Liver (tissue), 9 donors: ENCODE measurements around the gene CAPNS2. TPM values are rescaled to one million over a fixed set of nuclear protein-coding genes. Genes with fewer than 3 reads are reported as not detected.

Source experiments
- DNase-seq: peaks from one replicate; pipeline ENCODE4 v3.0.0-alpha.2; 2017; ENCODE audit warnings: low spot score
- H3K27ac ChIP-seq, 2 donors: one replicate each; pipeline ENCODE4 v1.7.0; 2013; ENCODE audit warnings: inconsistent platforms in 2 of 2, low read length in 2 of 2, control low read depth in 1 of 2, low read depth in 1 of 2, mild to moderate bottlenecking in 1 of 2
- H3K27me3 ChIP-seq, 4 donors: one replicate each; pipeline versions ENCODE4 v1.6.1 to v1.7.0; 2013; ENCODE audit warnings: low read length in 3 of 4, inconsistent platforms in 1 of 4, mild to moderate bottlenecking in 1 of 4, moderate library complexity in 1 of 4; ENCODE audit not compliant: control insufficient read depth in 4 of 4, insufficient read depth in 4 of 4
- H3K36me3 ChIP-seq, 4 donors: one replicate each; pipeline versions ENCODE4 v1.6.1 to v1.7.0; 2013; ENCODE audit warnings: low read length in 3 of 4, mild to moderate bottlenecking in 3 of 4, low read depth in 1 of 4, moderate library complexity in 1 of 4; ENCODE audit not compliant: control insufficient read depth in 4 of 4, insufficient read depth in 3 of 4
- H3K4me1 ChIP-seq, 4 donors: one replicate each; pipeline versions ENCODE4 v1.6.1 to v1.7.0; 2013; ENCODE audit warnings: low read length in 3 of 4, mild to moderate bottlenecking in 3 of 4, moderate library complexity in 1 of 4; ENCODE audit not compliant: control insufficient read depth in 4 of 4, insufficient read depth in 4 of 4
- H3K4me3 ChIP-seq, 3 donors: one replicate each; pipeline versions ENCODE4 v1.6.1 to v1.7.0; 2013; ENCODE audit warnings: low read length in 3 of 3, control low read depth in 1 of 3, low read depth in 1 of 3, mild to moderate bottlenecking in 1 of 3
- H3K9ac ChIP-seq, 2 donors: one replicate each; pipeline ENCODE4 v1.7.0; 2013; ENCODE audit warnings: low read length in 2 of 2, mild to moderate bottlenecking in 2 of 2, moderate library complexity in 2 of 2, control low read depth in 1 of 2, low read depth in 1 of 2
- H3K9me3 ChIP-seq, 4 donors: one replicate each; pipeline versions ENCODE4 v1.6.1 to v1.7.0; 2013; ENCODE audit warnings: low read length in 3 of 4; ENCODE audit not compliant: control insufficient read depth in 4 of 4
- EGR1 ChIP-seq, 2 donors: IDR thresholded peaks; 2 replicates each; pipeline ENCODE4 v1.6.1; 2016 to 2018; ENCODE audit warnings: antibody characterized with exemption in 2 of 2, low read depth in 2 of 2
- FOXA1 ChIP-seq: IDR thresholded peaks from 2 replicates; pipeline ENCODE4 v1.6.1; 2016; ENCODE audit warnings: antibody characterized with exemption
- FOXA2 ChIP-seq: IDR thresholded peaks from 2 replicates; pipeline ENCODE4 v1.6.1; 2016; ENCODE audit warnings: antibody characterized with exemption
- GABPA ChIP-seq, 2 donors: IDR thresholded peaks in 1 of 2; conservative IDR thresholded peaks in 1 of 2; 2 replicates each; pipeline ENCODE4 v1.6.1; 2016; ENCODE audit warnings: antibody characterized with exemption in 2 of 2, mild to moderate bottlenecking in 1 of 2, moderate library complexity in 1 of 2
- HNF4A ChIP-seq, 2 donors: conservative IDR thresholded peaks; 2 replicates each; pipeline ENCODE4 v1.6.1; 2016; ENCODE audit warnings: antibody characterized with exemption in 2 of 2, mild to moderate bottlenecking in 2 of 2
- HNF4G ChIP-seq: IDR thresholded peaks from 2 replicates; pipeline ENCODE4 v1.6.1; 2016; ENCODE audit warnings: antibody characterized with exemption
- JUND ChIP-seq, 2 donors: IDR thresholded peaks; 2 replicates each; pipeline ENCODE4 v1.6.1; 2016; ENCODE audit warnings: antibody characterized with exemption in 2 of 2
- NR2F2 ChIP-seq: IDR thresholded peaks from 2 replicates; pipeline ENCODE4 v1.6.1; 2016; ENCODE audit warnings: antibody characterized with exemption
- RAD21 ChIP-seq, 2 donors: IDR thresholded peaks; 2 replicates each; pipeline ENCODE4 v1.6.1; 2016; ENCODE audit warnings: antibody characterized with exemption in 2 of 2, mild to moderate bottlenecking in 2 of 2
- RXRA ChIP-seq, 2 donors: IDR thresholded peaks; 2 replicates each; pipeline ENCODE4 v1.6.1; 2017 to 2018; ENCODE audit warnings: antibody characterized with exemption in 2 of 2, mild to moderate bottlenecking in 1 of 2
- SP1 ChIP-seq: IDR thresholded peaks from 2 replicates; pipeline ENCODE4 v1.6.1; 2018; ENCODE audit warnings: antibody characterized with exemption, mild to moderate bottlenecking
- TAF1 ChIP-seq: conservative IDR thresholded peaks from 2 replicates; pipeline ENCODE4 v1.6.1; 2016; ENCODE audit warnings: antibody characterized with exemption, mild to moderate bottlenecking
- WGBS: extraction: QIAGEN DNeasy Blood & Tissue Kit; methylation state at CpG from one replicate; pipeline ENCODE4 v1.1.7; 2013; 5-methylcytosine and 5-hydroxymethylcytosine counted together
- polyA plus RNA-seq, 2 donors: library from polyadenylated mRNA; stranded (reverse) in 1 of 2; unstranded in 1 of 2; fragments of 200-250 nt in 1 of 2; fragments of >200 nt in 1 of 2; fragmentation: Nextera tagmentation in 1 of 2; extraction: Ambion mirVana in 1 of 2; gene quantifications; one replicate each; pipeline versions ENCODE4 v1.2.1 to v1.2.3, GENCODE V29; 2013 to 2015
- total RNA-seq, 2 donors: library from RNA; depleted of rRNA; stranded (reverse); fragments of >200 nt; gene quantifications; one replicate each; pipeline ENCODE4 v1.2.3, GENCODE V29; 2014
- TF ChIP-seq, protein P1 (sequence below): IDR thresholded peaks from 2 replicates; pipeline ENCODE4 v1.6.1; 2016; ENCODE audit warnings: antibody characterized with exemption
- TF ChIP-seq, protein P2 (sequence below): IDR thresholded peaks from 2 replicates; pipeline ENCODE4 v1.6.1; 2016; ENCODE audit warnings: antibody characterized with exemption
- TF ChIP-seq, protein P3 (sequence below): IDR thresholded peaks from 2 replicates; pipeline ENCODE4 v1.6.1; 2016; ENCODE audit warnings: antibody characterized with exemption
- TF ChIP-seq, protein P4 (sequence below): IDR thresholded peaks from 2 replicates; pipeline ENCODE4 v1.6.1; 2016; ENCODE audit warnings: antibody characterized with exemption, mild to moderate bottlenecking
- TF ChIP-seq, protein P5 (sequence below): fragments of 150-350 bp; IDR thresholded peaks from 2 replicates; pipeline ENCODE4 v1.5.1; 2017; ENCODE audit warnings: improper control_type of control experiment, low read depth, low read length; ENCODE audit not compliant: missing input control
- donor health status: healthy.
- donor health status: healthy.
- donor health status: healthy.
- donor health status: healthy.
- donor health status: healthy.

The CAPNS2 gene
- total and polyA plus RNA-seq, 4 donors, result 0.33 to 0.42 TPM; not detected in 2

DNA sequence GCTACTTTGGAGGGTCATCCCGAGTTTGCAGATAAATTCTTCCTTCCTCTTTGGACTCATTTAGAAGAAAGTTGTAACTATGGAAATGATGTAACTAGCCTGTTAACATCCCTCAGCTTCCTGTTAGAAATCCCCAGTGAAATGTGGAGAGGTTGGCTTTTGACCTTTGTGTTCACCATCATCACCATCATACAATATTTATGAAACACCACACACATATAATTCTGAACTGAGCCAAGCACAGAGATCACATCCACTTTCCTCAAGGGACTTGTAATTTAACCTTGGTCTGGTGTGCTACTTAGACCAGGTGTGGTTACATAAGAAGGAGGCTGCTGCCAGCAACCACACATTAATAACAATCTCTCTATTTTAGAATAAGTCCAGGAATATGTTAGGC is 2.5 kb downstream of the CAPNS2 start:
- H3K9ac ChIP-seq, result no peak overlapping the region
- TF ChIP-seq, protein P1, sequence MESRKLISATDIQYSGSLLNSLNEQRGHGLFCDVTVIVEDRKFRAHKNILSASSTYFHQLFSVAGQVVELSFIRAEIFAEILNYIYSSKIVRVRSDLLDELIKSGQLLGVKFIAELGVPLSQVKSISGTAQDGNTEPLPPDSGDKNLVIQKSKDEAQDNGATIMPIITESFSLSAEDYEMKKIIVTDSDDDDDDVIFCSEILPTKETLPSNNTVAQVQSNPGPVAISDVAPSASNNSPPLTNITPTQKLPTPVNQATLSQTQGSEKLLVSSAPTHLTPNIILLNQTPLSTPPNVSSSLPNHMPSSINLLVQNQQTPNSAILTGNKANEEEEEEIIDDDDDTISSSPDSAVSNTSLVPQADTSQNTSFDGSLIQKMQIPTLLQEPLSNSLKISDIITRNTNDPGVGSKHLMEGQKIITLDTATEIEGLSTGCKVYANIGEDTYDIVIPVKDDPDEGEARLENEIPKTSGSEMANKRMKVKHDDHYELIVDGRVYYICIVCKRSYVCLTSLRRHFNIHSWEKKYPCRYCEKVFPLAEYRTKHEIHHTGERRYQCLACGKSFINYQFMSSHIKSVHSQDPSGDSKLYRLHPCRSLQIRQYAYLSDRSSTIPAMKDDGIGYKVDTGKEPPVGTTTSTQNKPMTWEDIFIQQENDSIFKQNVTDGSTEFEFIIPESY, result no peak
- TF ChIP-seq HNF4G, result no peak
- no peak for TF ChIP-seq RXRA (IDR thresholded peaks at IDR 0.05)
- no peak for TF ChIP-seq FOXA1
- TF ChIP-seq FOXA2, result no peak
- TF ChIP-seq, protein P2, sequence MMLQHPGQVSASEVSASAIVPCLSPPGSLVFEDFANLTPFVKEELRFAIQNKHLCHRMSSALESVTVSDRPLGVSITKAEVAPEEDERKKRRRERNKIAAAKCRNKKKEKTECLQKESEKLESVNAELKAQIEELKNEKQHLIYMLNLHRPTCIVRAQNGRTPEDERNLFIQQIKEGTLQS, result no peak
- no peak for TF ChIP-seq SP1
- no peak for TF ChIP-seq TAF1
- TF ChIP-seq HNF4A (conservative IDR thresholded peaks at IDR 0.05), result no peak
- no peak for TF ChIP-seq RAD21 (IDR thresholded peaks at IDR 0.05)
- TF ChIP-seq, protein P3, sequence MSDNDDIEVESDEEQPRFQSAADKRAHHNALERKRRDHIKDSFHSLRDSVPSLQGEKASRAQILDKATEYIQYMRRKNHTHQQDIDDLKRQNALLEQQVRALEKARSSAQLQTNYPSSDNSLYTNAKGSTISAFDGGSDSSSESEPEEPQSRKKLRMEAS, result no peak
- no peaks in the 10 kb centered on the region for H3K4me1 ChIP-seq
- no peak for DNase-seq
- 30% methylated on average over 1 of the region's 1 CpG for whole genome bisulfite sequencing
- H3K36me3 ChIP-seq, result no peaks in the 10 kb centered on the region
- H3K27ac ChIP-seq, result no peak overlapping the region
- H3K4me3 ChIP-seq, result no peak overlapping the region
- peaks cover 0 to 4% (median 0%) of the 10 kb centered on the region in 4 donors for H3K27me3 ChIP-seq
- no peaks in the 10 kb centered on the region for H3K9me3 ChIP-seq

DNA sequence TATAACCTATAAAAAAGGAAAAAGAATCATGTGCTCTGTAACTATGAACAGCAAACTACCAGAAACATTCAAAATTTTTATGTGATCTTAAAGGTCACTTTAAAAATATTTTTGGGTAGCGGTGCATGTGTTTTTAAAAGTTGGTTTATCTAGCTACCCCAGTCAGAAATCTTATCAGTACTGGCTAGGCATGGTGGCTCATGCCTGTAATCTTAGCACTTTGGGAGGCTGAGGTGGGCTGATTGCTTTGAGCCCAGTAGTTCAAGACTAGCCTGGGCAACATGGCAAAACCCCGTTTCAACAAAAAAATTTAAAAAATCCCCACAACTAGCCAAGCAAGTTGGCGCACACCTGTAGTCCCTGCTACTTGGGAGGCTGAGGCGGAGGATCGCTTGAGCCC is 3.7 kb downstream of the CAPNS2 start:
- Histone ChIP-seq H3K27ac (no peak overlapping the region), H3K4me1 (no peaks in the 10 kb centered on the region), H3K9ac (no peak overlapping the region), H3K27me3 (peaks cover 0 to 4% (median 0%) of the 10 kb centered on the region in 4 donors), H3K4me3 (no peak overlapping the region), H3K9me3 (no peaks in the 10 kb centered on the region), H3K36me3 (no peaks in the 10 kb centered on the region)
- TF ChIP-seq JUND (IDR thresholded peaks at IDR 0.05) (no peak), RXRA (IDR thresholded peaks at IDR 0.05) (no peak), RAD21 (IDR thresholded peaks at IDR 0.05) (no peak), GABPA (IDR thresholded peaks at IDR 0.05 in 1 of 2, conservative IDR thresholded peaks at IDR 0.05 in 1 of 2) (no peak), NR2F2 (no peak), HNF4A (conservative IDR thresholded peaks at IDR 0.05) (no peak), TAF1 (no peak), EGR1 (IDR thresholded peaks at IDR 0.05; ENCODE audit: low read depth in 2 of 2) (no peak), FOXA1 (no peak), SP1 (no peak), FOXA2 (no peak), HNF4G (no peak)
- TF ChIP-seq, protein P4, sequence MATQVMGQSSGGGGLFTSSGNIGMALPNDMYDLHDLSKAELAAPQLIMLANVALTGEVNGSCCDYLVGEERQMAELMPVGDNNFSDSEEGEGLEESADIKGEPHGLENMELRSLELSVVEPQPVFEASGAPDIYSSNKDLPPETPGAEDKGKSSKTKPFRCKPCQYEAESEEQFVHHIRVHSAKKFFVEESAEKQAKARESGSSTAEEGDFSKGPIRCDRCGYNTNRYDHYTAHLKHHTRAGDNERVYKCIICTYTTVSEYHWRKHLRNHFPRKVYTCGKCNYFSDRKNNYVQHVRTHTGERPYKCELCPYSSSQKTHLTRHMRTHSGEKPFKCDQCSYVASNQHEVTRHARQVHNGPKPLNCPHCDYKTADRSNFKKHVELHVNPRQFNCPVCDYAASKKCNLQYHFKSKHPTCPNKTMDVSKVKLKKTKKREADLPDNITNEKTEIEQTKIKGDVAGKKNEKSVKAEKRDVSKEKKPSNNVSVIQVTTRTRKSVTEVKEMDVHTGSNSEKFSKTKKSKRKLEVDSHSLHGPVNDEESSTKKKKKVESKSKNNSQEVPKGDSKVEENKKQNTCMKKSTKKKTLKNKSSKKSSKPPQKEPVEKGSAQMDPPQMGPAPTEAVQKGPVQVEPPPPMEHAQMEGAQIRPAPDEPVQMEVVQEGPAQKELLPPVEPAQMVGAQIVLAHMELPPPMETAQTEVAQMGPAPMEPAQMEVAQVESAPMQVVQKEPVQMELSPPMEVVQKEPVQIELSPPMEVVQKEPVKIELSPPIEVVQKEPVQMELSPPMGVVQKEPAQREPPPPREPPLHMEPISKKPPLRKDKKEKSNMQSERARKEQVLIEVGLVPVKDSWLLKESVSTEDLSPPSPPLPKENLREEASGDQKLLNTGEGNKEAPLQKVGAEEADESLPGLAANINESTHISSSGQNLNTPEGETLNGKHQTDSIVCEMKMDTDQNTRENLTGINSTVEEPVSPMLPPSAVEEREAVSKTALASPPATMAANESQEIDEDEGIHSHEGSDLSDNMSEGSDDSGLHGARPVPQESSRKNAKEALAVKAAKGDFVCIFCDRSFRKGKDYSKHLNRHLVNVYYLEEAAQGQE, result no peak
- TF ChIP-seq, protein P1, result no peak
- TF ChIP-seq, protein P3, result no peak
- TF ChIP-seq, protein P5, sequence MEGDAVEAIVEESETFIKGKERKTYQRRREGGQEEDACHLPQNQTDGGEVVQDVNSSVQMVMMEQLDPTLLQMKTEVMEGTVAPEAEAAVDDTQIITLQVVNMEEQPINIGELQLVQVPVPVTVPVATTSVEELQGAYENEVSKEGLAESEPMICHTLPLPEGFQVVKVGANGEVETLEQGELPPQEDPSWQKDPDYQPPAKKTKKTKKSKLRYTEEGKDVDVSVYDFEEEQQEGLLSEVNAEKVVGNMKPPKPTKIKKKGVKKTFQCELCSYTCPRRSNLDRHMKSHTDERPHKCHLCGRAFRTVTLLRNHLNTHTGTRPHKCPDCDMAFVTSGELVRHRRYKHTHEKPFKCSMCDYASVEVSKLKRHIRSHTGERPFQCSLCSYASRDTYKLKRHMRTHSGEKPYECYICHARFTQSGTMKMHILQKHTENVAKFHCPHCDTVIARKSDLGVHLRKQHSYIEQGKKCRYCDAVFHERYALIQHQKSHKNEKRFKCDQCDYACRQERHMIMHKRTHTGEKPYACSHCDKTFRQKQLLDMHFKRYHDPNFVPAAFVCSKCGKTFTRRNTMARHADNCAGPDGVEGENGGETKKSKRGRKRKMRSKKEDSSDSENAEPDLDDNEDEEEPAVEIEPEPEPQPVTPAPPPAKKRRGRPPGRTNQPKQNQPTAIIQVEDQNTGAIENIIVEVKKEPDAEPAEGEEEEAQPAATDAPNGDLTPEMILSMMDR, result no peak
- TF ChIP-seq, protein P2, result no peak
- 84% methylated on average over 5 of the region's 5 CpGs for WGBS
- DNase-seq, result no peak
